H1 (cell line): ENCODE data around the gene RIMBP2. TPM values are rescaled to one million over a fixed set of nuclear protein-coding genes. Genes with fewer than 3 reads are reported as not detected.

Experiments used
- NRF1 ChIP-seq: IDR thresholded peaks from 2 replicates; pipeline ENCODE4 v1.6.1; 2011; ENCODE audit warnings: mild to moderate bottlenecking, low read depth, low read length, improper control_type of control experiment
- SP4 ChIP-seq: IDR thresholded peaks from 2 replicates; pipeline ENCODE4 v1.6.1; 2012; ENCODE audit warnings: low read length, inconsistent platforms
- TEAD4 ChIP-seq: IDR thresholded peaks from 2 replicates; pipeline ENCODE4 v1.6.1; 2012; ENCODE audit warnings: low read depth, low read length, inconsistent platforms, mixed read lengths
- polyA plus RNA-seq, 7 experiments: library from polyadenylated mRNA; depleted of rRNA in 3 of 7; stranded (reverse) in 5 of 7; unstranded in 2 of 7; fragments of >200 nt in 5 of 7; fragments of 200-250 nt in 2 of 7; gene quantifications; 1 replicate in 5 of 7; 2 replicates in 1 of 7; 4 replicates in 1 of 7; pipeline versions ENCODE4 v1.2.1 to v1.2.3, GENCODE V29; 2011 to 2013; ENCODE audit warnings: missing spikeins in 2 of 7, mixed read lengths in 2 of 7
- total RNA-seq: library from RNA; stranded (reverse); fragmentation: NEBNext Ultra II Directional; extraction: Animal tissue kit (Norgen Biotek cat#: 25700); gene quantifications from 2 replicates; pipeline ENCODE4 v1.2.1, GENCODE V29; 2021

Gene RIMBP2
- total and polyA plus RNA-seq, 2 of the 8 experiments (the other 6 are each of a cell fraction or from before 2014, with no cell fraction given): 0.18 to 0.65 TPM

- TF ChIP-seq NRF1: no peak
- no peak for TF ChIP-seq SP4
- TF ChIP-seq TEAD4: no peak
Measured at GRCh38 chr12:130357241-130357640, 358.9 kb downstream of the RIMBP2 start (continued).
